Measurements from ENCODE around the gene METRNL.

- no peak for TF ChIP-seq CTCF (IDR thresholded peaks at IDR 0.05; ENCODE audit: low read length)
- no peak for TF ChIP-seq EZH2phosphoT487 (IDR thresholded peaks at IDR 0.05; ENCODE audit: low read length)
Observed at GRCh38 chr17:83099086-83099555, 19.7 kb downstream of the METRNL start.

All from MM.1S (cell line).